Gastrocnemius medialis (tissue), 4 donors: ENCODE results near the gene APOA1. TPM values are rescaled to one million over a fixed set of nuclear protein-coding genes. Genes with fewer than 3 reads are reported as not detected.

Experiments
- ATAC-seq, 2 donors: fragments of 150-250 bp; one replicate each; pipeline ENCODE4 v1.9.1; 2016
- DNase-seq, 2 donors: peaks; one replicate each; pipeline ENCODE4 v3.0.0-alpha.2; 2019
- H3K27ac ChIP-seq, 4 donors: fragments of 200-600 bp; sonication (generic); 1 replicate in 1 of 4; 2 replicates in 3 of 4; pipeline ENCODE4 v1.5.1; 2016 to 2018; ENCODE audit warnings: mild to moderate bottlenecking in 2 of 4, moderate library complexity in 1 of 4
- H3K27me3 ChIP-seq, 3 donors: fragments of 200-600 bp; sonication (generic) in 2 of 3; 1 replicate in 1 of 3; 2 replicates in 2 of 3; pipeline versions ENCODE4 v1.5.1 to v1.6.0; 2016 to 2019; ENCODE audit warnings: mild to moderate bottlenecking in 1 of 3, moderate library complexity in 1 of 3
- H3K36me3 ChIP-seq, 2 donors: fragments of 200-600 bp; sonication (generic) in 1 of 2; one replicate each; pipeline ENCODE4 v1.5.1; 2017 to 2018
- H3K4me1 ChIP-seq, 2 donors: fragments of 200-600 bp; sonication (generic) in 1 of 2; one replicate each; pipeline ENCODE4 v1.5.1; 2016 to 2017; ENCODE audit warnings: mild to moderate bottlenecking in 2 of 2
- H3K4me3 ChIP-seq, 4 donors: fragments of 200-600 bp; sonication (generic) in 3 of 4; 1 replicate in 1 of 4; 2 replicates in 3 of 4; pipeline ENCODE4 v1.5.1; 2016 to 2019; ENCODE audit warnings: mild to moderate bottlenecking in 2 of 4
- H3K9me3 ChIP-seq, 3 donors: fragments of 200-600 bp; sonication (generic) in 2 of 3; 1 replicate in 1 of 3; 2 replicates in 2 of 3; pipeline ENCODE4 v1.5.1; 2016 to 2019
- CTCF ChIP-seq, 5 experiments: fragments of 450-650 bp in 3 of 5; fragments of 200-600 bp in 2 of 5; sonication (generic) in 2 of 5; IDR thresholded peaks in 4 of 5; conservative IDR thresholded peaks in 1 of 5; 1 replicate in 4 of 5; 2 replicates in 1 of 5; pipeline ENCODE4 v1.5.1; 2016 to 2019; ENCODE audit warnings: antibody characterized with exemption in 5 of 5, mild to moderate bottlenecking in 3 of 5, moderate library complexity in 3 of 5
- POLR2A ChIP-seq, 2 donors: fragments of 450-650 bp; IDR thresholded peaks; one replicate each; pipeline ENCODE4 v1.6.1; 2017; ENCODE audit warnings: antibody characterized with exemption in 2 of 2, mild to moderate bottlenecking in 2 of 2, moderate library complexity in 2 of 2
- in situ Hi-C, 4 donors: fragments of 200-750 bp; cut with MboI; loops; one replicate each; pipeline versions ENCODE4 v1.15.0 to v1.8.0; 2017; ENCODE audit warnings: low sequenced_read_pairs in 4 of 4
- intact Hi-C: fragments of 100-400 bp; cut with DNase I; formaldehyde crosslinking; loops from one replicate; pipeline ENCODE4 v1.15.1; 2023; ENCODE audit warnings: low total_unique reads
- total RNA-seq, 4 donors: library from RNA; depleted of rRNA; stranded (reverse); fragments of >200 nt; gene quantifications; one replicate each; pipeline versions ENCODE4 v1.1.0 to v1.2.3, GENCODE V29; 2016

APOA1 gene
- total RNA-seq, 4 donors from 2014 or later: 0.56 to 35.8 (median 18.2) TPM; not detected in 1

- Histone ChIP-seq H3K4me3 (no peak overlapping the region), H3K27me3 (no peaks in the 10 kb centered on the region), H3K4me1 (peaks cover 2 to 5% of the 10 kb centered on the region in 2 donors), H3K27ac (no peak overlapping the region), H3K36me3 (no peaks in the 10 kb centered on the region), H3K9me3 (no peaks in the 10 kb centered on the region)
- DNase-seq (no peak), ATAC-seq (no peak)
- intact Hi-C loops: no loop called here
- TF ChIP-seq POLR2A (IDR thresholded peaks at IDR 0.05) (no peak), CTCF (IDR thresholded peaks at IDR 0.05 in 4 of 5, conservative IDR thresholded peaks at IDR 0.05 in 1 of 5) (no peak)
- in situ Hi-C loops: no loop called here
Measured at GRCh38 chr11:116830184-116830912, 7.1 kb downstream of the APOA1 start.

GRCh38 chr11:116829525-116830183, 7.8 kb downstream of the APOA1 start, which contains the start of gene APOC3:
Gene APOC3 (plus strand): TSS chr11:116829907. CDS start chr11:116830583, 676 bp downstream.
- no peaks in the 10 kb centered on the region for H3K9me3 ChIP-seq
- no peaks in the 10 kb centered on the region for H3K4me1 ChIP-seq
- no peak within 1 kb of the TSS for H3K27ac ChIP-seq
- DNase-seq (no peak), ATAC-seq (no peak)
- TF ChIP-seq CTCF (IDR thresholded peaks at IDR 0.05 in 4 of 5, conservative IDR thresholded peaks at IDR 0.05 in 1 of 5) (no peak), POLR2A (IDR thresholded peaks at IDR 0.05) (no peak)
- in situ Hi-C loops: no loop called here
- H3K4me3 ChIP-seq: no peak within 1 kb of the TSS
- H3K27me3 ChIP-seq: no peaks in the 10 kb centered on the region
- intact Hi-C loops: no loop called here
- H3K36me3 ChIP-seq: no peaks in the 10 kb centered on the region

GRCh38 chr11:116828632-116829524, 8.5 kb downstream of the APOA1 start:
- H3K9me3 ChIP-seq: no peaks in the 10 kb centered on the region
- ATAC-seq (no peak), DNase-seq (no peak)
- intact Hi-C loops: no loop called here
- H3K4me1 ChIP-seq: no peaks in the 10 kb centered on the region
- H3K36me3 ChIP-seq: no peaks in the 10 kb centered on the region
- H3K4me3 ChIP-seq: no peak overlapping the region
- no peak overlapping the region for H3K27ac ChIP-seq
- no peaks in the 10 kb centered on the region for H3K27me3 ChIP-seq
- in situ Hi-C loops: no loop called here
- TF ChIP-seq CTCF (IDR thresholded peaks at IDR 0.05 in 4 of 5, conservative IDR thresholded peaks at IDR 0.05 in 1 of 5) (no peak), POLR2A (IDR thresholded peaks at IDR 0.05) (no peak)

- Histone ChIP-seq H3K36me3 (no peaks in the 10 kb centered on the region), H3K9me3 (no peaks in the 10 kb centered on the region), H3K4me1 (no peaks in the 10 kb centered on the region), H3K27me3 (no peaks in the 10 kb centered on the region), H3K27ac (no peak overlapping the region), H3K4me3 (no peak overlapping the region)
- in situ Hi-C loops (no loop called here), intact Hi-C loops (no loop called here)
- ATAC-seq (no peak), DNase-seq (no peak)
- TF ChIP-seq CTCF (IDR thresholded peaks at IDR 0.05 in 4 of 5, conservative IDR thresholded peaks at IDR 0.05 in 1 of 5) (no peak), POLR2A (IDR thresholded peaks at IDR 0.05) (no peak)
Measured at GRCh38 chr11:116827461-116827860, 10.0 kb downstream of the APOA1 start.
